HEK293 (cell line): ENCODE measurements around the gene SMPD3.

Experiments
- CTCF ChIA-PET: fragments of 350-600 bp; formaldehyde crosslinking; extraction: SDS; loops from one replicate; lab custom pipeline; 2021; ENCODE audit warnings: antibody characterized with exemption; lab: Yijun Ruan, JAX
- POLR2A ChIA-PET: fragments of 300-600 bp; formaldehyde crosslinking; extraction: SDS; loops from one replicate; lab custom pipeline; 2020; ENCODE audit warnings: antibody characterized with exemption, inconsistent platforms; lab: Yijun Ruan, JAX
- H3K27ac ChIP-seq: fragments of 200-500 bp; sonication (Bioruptor generic); 2 replicates; pipeline ENCODE4 v1.5.1; 2014; ENCODE audit warnings: low read depth, low read length, control low read depth, inconsistent platforms; ENCODE audit errors: extremely low read depth
- H3K36me3 ChIP-seq, 2 experiments: fragments of 200-500 bp in 1 of 2; sonication (Bioruptor generic) in 1 of 2; 1 replicate in 1 of 2; 2 replicates in 1 of 2; pipeline ENCODE4 v1.5.1; 2014 to 2017; ENCODE audit warnings: inconsistent platforms in 2 of 2, low read length in 2 of 2; ENCODE audit not compliant: control insufficient read depth in 2 of 2, insufficient read depth in 1 of 2
- H3K4me1 ChIP-seq: fragments of 200-500 bp; sonication (Bioruptor generic); 2 replicates; pipeline ENCODE4 v1.5.1; 2014; ENCODE audit warnings: mild to moderate bottlenecking, low read length, inconsistent platforms; ENCODE audit not compliant: control insufficient read depth, insufficient read depth
- H3K4me3 ChIP-seq: 2 replicates; pipeline ENCODE4 v1.5.1; 2011; ENCODE audit warnings: low read depth, mild to moderate bottlenecking, control low read depth, low read length, moderate library complexity
- H3K9me3 ChIP-seq: fragments of 200-500 bp; sonication (Bioruptor generic); 2 replicates; pipeline ENCODE4 v1.5.1; 2014; ENCODE audit warnings: low read depth, low read length, inconsistent platforms; ENCODE audit not compliant: control insufficient read depth, insufficient read depth
- FEZF1 ChIP-seq: fragments of 450-650 bp; formaldehyde crosslinking; IDR thresholded peaks from 2 replicates; pipeline ENCODE4 v1.5.1; 2016; ENCODE audit warnings: missing biosample characterization, missing genetic modification characterization
- KLF1 ChIP-seq: fragments of 450-650 bp; formaldehyde crosslinking; IDR thresholded peaks from 2 replicates; pipeline ENCODE4 v1.5.1; 2016; ENCODE audit warnings: missing biosample characterization, missing genetic modification characterization
- MZF1 ChIP-seq: fragments of 450-650 bp; formaldehyde crosslinking; IDR thresholded peaks from 2 replicates; pipeline ENCODE4 v1.5.1; 2017; ENCODE audit warnings: missing biosample characterization, missing genetic modification characterization, borderline replicate concordance
- OVOL3 ChIP-seq: fragments of 450-650 bp; formaldehyde crosslinking; IDR thresholded peaks from 2 replicates; pipeline ENCODE4 v1.5.1; 2016; ENCODE audit warnings: missing biosample characterization, missing genetic modification characterization
- PRDM2 ChIP-seq: fragments of 450-650 bp; formaldehyde crosslinking; IDR thresholded peaks from 2 replicates; pipeline ENCODE4 v1.5.1; 2016; ENCODE audit warnings: missing biosample characterization, missing genetic modification characterization, borderline replicate concordance
- SCRT1 ChIP-seq: fragments of 450-650 bp; formaldehyde crosslinking; IDR thresholded peaks from 2 replicates; pipeline ENCODE4 v1.5.1; 2016; ENCODE audit warnings: missing biosample characterization, missing genetic modification characterization, borderline replicate concordance
- TRIM28 ChIP-seq: IDR thresholded peaks from 2 replicates; pipeline ENCODE4 v1.6.1; 2011; ENCODE audit warnings: low read length, control low read depth, borderline replicate concordance
- ZBTB48 ChIP-seq: fragments of 450-650 bp; formaldehyde crosslinking; IDR thresholded peaks from 2 replicates; pipeline ENCODE4 v1.5.1; 2016; ENCODE audit warnings: missing biosample characterization, missing genetic modification characterization
- ZEB2 ChIP-seq: fragments of 450-650 bp; formaldehyde crosslinking; IDR thresholded peaks from 2 replicates; pipeline ENCODE4 v1.5.1; 2016; ENCODE audit warnings: missing biosample characterization, missing genetic modification characterization
- ZNF121 ChIP-seq: fragments of 450-650 bp; formaldehyde crosslinking; IDR thresholded peaks from 2 replicates; pipeline ENCODE4 v1.5.1; 2016; ENCODE audit warnings: missing biosample characterization, missing genetic modification characterization
- ZNF324 ChIP-seq: fragments of 450-650 bp; formaldehyde crosslinking; IDR thresholded peaks from 2 replicates; pipeline ENCODE4 v1.5.1; 2016; ENCODE audit warnings: missing biosample characterization, missing genetic modification characterization
- ZNF341 ChIP-seq: fragments of 450-650 bp; formaldehyde crosslinking; IDR thresholded peaks from 2 replicates; pipeline ENCODE4; 2016; ENCODE audit warnings: low read depth, missing biosample characterization, missing genetic modification characterization
- ZNF37A ChIP-seq: fragments of 450-650 bp; IDR thresholded peaks from 2 replicates; pipeline ENCODE4 v1.5.1; 2018; ENCODE audit warnings: missing biosample characterization, missing genetic modification characterization
- ZNF398 ChIP-seq: fragments of 450-650 bp; formaldehyde crosslinking; IDR thresholded peaks from 2 replicates; pipeline ENCODE4 v1.5.1; 2017; ENCODE audit warnings: missing biosample characterization, missing genetic modification characterization
- ZNF488 ChIP-seq: fragments of 450-650 bp; formaldehyde crosslinking; IDR thresholded peaks from 2 replicates; pipeline ENCODE4 v1.5.1; 2016; ENCODE audit warnings: missing biosample characterization, missing genetic modification characterization
- ZNF548 ChIP-seq: fragments of 450-650 bp; formaldehyde crosslinking; IDR thresholded peaks from 2 replicates; pipeline ENCODE4 v1.5.1; 2016; ENCODE audit warnings: missing biosample characterization, missing genetic modification characterization
- ZNF561 ChIP-seq: fragments of 450-650 bp; IDR thresholded peaks from 2 replicates; pipeline ENCODE4 v1.5.1; 2018; ENCODE audit warnings: missing biosample characterization, missing genetic modification characterization, borderline replicate concordance
- ZNF654 ChIP-seq: fragments of 450-650 bp; formaldehyde crosslinking; IDR thresholded peaks from 2 replicates; pipeline ENCODE4 v1.5.1; 2016; ENCODE audit warnings: low read depth, missing biosample characterization, missing genetic modification characterization
- ZSCAN23 ChIP-seq: fragments of 450-650 bp; formaldehyde crosslinking; IDR thresholded peaks from 2 replicates; pipeline ENCODE4 v1.5.1; 2016; ENCODE audit warnings: missing biosample characterization, missing genetic modification characterization
- ZXDB ChIP-seq: fragments of 450-650 bp; formaldehyde crosslinking; IDR thresholded peaks from 2 replicates; pipeline ENCODE4 v1.5.1; 2016; ENCODE audit warnings: missing biosample characterization, missing genetic modification characterization
- TF ChIP-seq, protein P1 (sequence below): fragments of 450-650 bp; formaldehyde crosslinking; IDR thresholded peaks from 2 replicates; pipeline ENCODE4 v1.5.1; 2016; ENCODE audit warnings: missing biosample characterization, missing genetic modification characterization
- TF ChIP-seq, protein P2 (sequence below): fragments of 450-650 bp; formaldehyde crosslinking; IDR thresholded peaks from 2 replicates; pipeline ENCODE4 v1.5.1; 2016; ENCODE audit warnings: missing biosample characterization, missing genetic modification characterization, low read depth

SMPD3 gene

GRCh38 chr16:68421076-68421475 lies 27.2 kb downstream of the SMPD3 start:
- Histone ChIP-seq H3K36me3 (no peaks in the 10 kb centered on the region), H3K27ac (no peak overlapping the region), H3K4me1 (peaks cover 11% of the 10 kb centered on the region), H3K4me3 (no peak overlapping the region), H3K9me3 (no peaks in the 10 kb centered on the region)
- CTCF ChIA-PET: interaction anchor here (1.5 kb wide), 1 partner anchor 24 kb away, joined by 5 read pairs; no protein-coding TSS in a partner anchor
- POLR2A ChIA-PET: no interaction called here
- TF ChIP-seq, protein P1, sequence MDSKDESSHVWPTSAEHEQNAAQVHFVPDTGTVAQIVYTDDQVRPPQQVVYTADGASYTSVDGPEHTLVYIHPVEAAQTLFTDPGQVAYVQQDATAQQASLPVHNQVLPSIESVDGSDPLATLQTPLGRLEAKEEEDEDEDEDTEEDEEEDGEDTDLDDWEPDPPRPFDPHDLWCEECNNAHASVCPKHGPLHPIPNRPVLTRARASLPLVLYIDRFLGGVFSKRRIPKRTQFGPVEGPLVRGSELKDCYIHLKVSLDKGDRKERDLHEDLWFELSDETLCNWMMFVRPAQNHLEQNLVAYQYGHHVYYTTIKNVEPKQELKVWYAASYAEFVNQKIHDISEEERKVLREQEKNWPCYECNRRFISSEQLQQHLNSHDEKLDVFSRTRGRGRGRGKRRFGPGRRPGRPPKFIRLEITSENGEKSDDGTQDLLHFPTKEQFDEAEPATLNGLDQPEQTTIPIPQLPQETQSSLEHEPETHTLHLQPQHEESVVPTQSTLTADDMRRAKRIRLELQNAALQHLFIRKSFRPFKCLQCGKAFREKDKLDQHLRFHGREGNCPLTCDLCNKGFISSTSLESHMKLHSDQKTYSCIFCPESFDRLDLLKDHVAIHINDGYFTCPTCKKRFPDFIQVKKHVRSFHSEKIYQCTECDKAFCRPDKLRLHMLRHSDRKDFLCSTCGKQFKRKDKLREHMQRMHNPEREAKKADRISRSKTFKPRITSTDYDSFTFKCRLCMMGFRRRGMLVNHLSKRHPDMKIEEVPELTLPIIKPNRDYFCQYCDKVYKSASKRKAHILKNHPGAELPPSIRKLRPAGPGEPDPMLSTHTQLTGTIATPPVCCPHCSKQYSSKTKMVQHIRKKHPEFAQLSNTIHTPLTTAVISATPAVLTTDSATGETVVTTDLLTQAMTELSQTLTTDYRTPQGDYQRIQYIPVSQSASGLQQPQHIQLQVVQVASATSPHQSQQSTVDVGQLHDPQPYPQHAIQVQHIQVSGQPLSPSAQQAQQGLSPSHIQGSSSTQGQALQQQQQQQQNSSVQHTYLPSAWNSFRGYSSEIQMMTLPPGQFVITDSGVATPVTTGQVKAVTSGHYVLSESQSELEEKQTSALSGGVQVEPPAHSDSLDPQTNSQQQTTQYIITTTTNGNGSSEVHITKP (tag by site-specific recombination): no peak
- TF ChIP-seq ZSCAN23 (tag by site-specific recombination) (no peak), ZNF37A (tag by site-specific recombination) (no peak), OVOL3 (tag by site-specific recombination) (no peak), ZEB2 (no peak), ZNF121 (tag by site-specific recombination) (no peak)

DNA sequence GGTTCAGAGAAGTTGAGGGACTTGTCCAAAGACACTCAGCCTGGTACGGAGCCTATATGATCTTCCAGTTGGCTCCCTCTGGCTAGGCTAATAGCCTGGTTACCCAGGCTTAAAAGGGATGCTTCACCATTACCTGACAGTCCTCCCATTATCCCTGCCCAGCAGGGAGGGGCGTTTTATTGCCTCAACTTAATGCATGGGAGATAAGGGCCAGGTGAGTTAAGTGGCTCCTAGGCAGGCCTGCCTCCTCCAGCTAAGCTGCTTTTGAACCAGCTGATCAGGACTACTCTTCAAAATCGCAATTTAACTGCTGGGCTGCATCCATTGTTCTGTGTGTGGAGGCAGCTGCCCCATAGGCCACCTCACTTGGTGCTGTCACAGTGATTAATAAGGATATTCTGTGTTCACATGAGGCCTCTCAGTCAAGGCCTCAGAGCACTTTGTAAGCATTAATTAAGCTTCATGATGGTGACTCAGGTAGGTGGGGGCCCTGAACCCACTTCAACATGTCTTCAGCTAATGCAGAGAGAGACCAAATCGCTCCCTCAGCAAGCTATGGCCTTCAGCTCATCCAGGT lies 27.9 kb downstream of the SMPD3 start:
- CTCF ChIA-PET: interaction anchor here (1.5 kb wide), 1 partner anchor 24 kb away, joined by 5 read pairs; no protein-coding TSS in a partner anchor
- Histone ChIP-seq H3K27ac (no peak overlapping the region), H3K9me3 (no peaks in the 10 kb centered on the region), H3K4me3 (no peak overlapping the region), H3K36me3 (no peaks in the 10 kb centered on the region), H3K4me1 (peaks cover 11% of the 10 kb centered on the region)
- POLR2A ChIA-PET: no interaction called here
- TF ChIP-seq ZNF561 (tag by site-specific recombination) (no peak), ZBTB48 (tag by site-specific recombination) (no peak), ZNF398 (tag by site-specific recombination) (no peak), KLF1 (no peak), SCRT1 (tag by site-specific recombination) (no peak), FEZF1 (tag by site-specific recombination) (no peak), ZNF341 (tag by site-specific recombination) (no peak), TRIM28 (no peak), ZXDB (no peak), ZNF488 (tag by site-specific recombination) (no peak), MZF1 (tag by site-specific recombination) (no peak), PRDM2 (no peak), ZNF654 (tag by site-specific recombination) (no peak), ZNF548 (tag by site-specific recombination) (no peak), ZNF324 (tag by site-specific recombination) (no peak)
- TF ChIP-seq, protein P2, sequence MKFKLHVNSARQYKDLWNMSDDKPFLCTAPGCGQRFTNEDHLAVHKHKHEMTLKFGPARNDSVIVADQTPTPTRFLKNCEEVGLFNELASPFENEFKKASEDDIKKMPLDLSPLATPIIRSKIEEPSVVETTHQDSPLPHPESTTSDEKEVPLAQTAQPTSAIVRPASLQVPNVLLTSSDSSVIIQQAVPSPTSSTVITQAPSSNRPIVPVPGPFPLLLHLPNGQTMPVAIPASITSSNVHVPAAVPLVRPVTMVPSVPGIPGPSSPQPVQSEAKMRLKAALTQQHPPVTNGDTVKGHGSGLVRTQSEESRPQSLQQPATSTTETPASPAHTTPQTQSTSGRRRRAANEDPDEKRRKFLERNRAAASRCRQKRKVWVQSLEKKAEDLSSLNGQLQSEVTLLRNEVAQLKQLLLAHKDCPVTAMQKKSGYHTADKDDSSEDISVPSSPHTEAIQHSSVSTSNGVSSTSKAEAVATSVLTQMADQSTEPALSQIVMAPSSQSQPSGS (tag by site-specific recombination): no peak
